ENCODE data around the gene SDSL. TPM values are rescaled to one million over a fixed set of nuclear protein-coding genes. Genes with fewer than 3 reads are reported as not detected.

The SDSL gene
- total RNA-seq, 1 experiment from 2014 or later: 19.9 TPM

DNA sequence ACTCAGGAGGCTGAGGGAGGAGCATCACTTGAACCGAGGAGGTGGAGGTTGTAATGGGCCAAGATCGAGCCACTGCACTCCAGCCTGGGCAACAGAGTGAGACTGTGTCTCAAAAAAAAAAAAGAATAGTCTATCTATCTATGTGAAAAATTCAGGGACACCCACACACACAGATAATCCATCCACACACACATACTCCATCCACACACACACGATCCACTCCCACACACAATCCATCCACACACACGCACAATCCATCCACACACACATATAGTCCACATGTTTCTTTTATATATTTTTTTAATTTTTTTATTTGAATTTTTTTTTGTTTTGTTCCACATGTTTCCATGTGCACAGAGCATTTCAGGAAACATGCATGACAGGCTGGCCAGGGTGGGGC lies 21.8 kb upstream of the SDSL start:
- no peaks in the 10 kb centered on the region for H3K9me3 Mint-ChIP-seq (ENCODE audit: low read depth, unreplicated experiment)
- TF ChIP-seq, protein P1, sequence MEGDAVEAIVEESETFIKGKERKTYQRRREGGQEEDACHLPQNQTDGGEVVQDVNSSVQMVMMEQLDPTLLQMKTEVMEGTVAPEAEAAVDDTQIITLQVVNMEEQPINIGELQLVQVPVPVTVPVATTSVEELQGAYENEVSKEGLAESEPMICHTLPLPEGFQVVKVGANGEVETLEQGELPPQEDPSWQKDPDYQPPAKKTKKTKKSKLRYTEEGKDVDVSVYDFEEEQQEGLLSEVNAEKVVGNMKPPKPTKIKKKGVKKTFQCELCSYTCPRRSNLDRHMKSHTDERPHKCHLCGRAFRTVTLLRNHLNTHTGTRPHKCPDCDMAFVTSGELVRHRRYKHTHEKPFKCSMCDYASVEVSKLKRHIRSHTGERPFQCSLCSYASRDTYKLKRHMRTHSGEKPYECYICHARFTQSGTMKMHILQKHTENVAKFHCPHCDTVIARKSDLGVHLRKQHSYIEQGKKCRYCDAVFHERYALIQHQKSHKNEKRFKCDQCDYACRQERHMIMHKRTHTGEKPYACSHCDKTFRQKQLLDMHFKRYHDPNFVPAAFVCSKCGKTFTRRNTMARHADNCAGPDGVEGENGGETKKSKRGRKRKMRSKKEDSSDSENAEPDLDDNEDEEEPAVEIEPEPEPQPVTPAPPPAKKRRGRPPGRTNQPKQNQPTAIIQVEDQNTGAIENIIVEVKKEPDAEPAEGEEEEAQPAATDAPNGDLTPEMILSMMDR (IDR thresholded peaks at IDR 0.05; ENCODE audit: unreplicated experiment): no peak
- peaks cover 7% of the 10 kb centered on the region for H3K4me1 Mint-ChIP-seq (ENCODE audit: low read depth, unreplicated experiment)
- CTCF ChIA-PET: no interaction called here
- no peak overlapping the region for H3K4me3 Mint-ChIP-seq (ENCODE audit: low read depth, unreplicated experiment)
- intact Hi-C loops (cut with micrococcal nuclease; ENCODE audit: unreplicated experiment): no loop called here
- no TSS peak for BruUV-seq (replicated peaks)
- no peaks in the 10 kb centered on the region for H3K36me3 Mint-ChIP-seq (ENCODE audit: insufficient read depth, unreplicated experiment)
- peaks cover 44% of the 10 kb centered on the region for H3K27me3 Mint-ChIP-seq (ENCODE audit: unreplicated experiment)
- no peak overlapping the region for H3K27ac Mint-ChIP-seq (ENCODE audit: unreplicated experiment)
- no peak for DNase-seq

DNA sequence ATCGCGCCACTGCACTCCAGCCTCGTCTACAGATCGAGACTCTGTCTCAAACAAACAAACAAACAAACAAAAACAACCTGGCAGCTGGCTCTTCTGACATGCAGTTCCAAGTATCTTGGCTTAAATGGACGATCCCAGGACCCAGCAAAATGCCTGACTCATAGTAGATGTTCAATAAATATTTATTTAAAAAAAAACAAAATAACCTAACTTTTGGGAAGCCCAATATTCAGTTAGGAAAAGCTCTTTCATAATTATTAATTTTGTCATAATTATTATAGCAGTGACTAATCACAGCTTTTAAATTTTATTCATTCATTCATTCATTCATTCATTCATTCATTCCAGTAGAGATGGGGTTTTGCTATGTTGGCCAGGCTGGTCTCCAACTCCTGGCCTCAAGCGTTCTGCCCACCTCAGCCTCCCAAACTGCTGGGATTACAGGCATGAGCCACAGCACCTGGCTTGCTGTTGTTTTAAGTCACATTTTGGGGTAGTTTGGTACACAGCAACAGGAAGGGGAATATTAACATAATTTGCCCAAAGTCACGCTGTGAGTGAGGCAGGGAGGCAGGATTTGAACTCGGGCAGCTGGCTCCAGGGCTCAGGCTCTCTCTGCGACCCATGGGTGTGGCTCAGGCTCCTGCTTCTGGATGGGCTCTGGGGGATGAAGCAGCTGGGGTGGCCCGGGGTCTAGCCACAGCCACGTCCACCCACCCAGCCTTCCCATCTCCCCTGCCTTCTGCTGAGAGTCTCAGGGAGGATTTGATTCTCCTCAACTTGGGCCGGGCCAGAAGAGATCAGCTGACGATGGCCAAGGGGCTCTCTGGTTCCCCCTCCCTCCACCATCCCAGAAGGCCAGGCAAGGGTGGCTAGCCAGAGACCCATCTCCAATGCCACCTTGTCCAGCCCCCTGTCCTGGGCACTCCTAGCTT lies 20.8 kb upstream of the SDSL start:
- Mint-ChIP-seq H3K4me3 (ENCODE audit: low read depth, unreplicated experiment) (no peak overlapping the region), H3K36me3 (ENCODE audit: insufficient read depth, unreplicated experiment) (no peaks in the 10 kb centered on the region), H3K27me3 (ENCODE audit: unreplicated experiment) (peaks cover 44% of the 10 kb centered on the region), H3K27ac (ENCODE audit: unreplicated experiment) (no peak overlapping the region), H3K4me1 (ENCODE audit: low read depth, unreplicated experiment) (peaks cover 7% of the 10 kb centered on the region), H3K9me3 (ENCODE audit: low read depth, unreplicated experiment) (no peaks in the 10 kb centered on the region)
- DNase-seq: no peak
- CTCF ChIA-PET: no interaction called here
- no TSS peak for BruUV-seq (replicated peaks)
- TF ChIP-seq, protein P1 (IDR thresholded peaks at IDR 0.05; ENCODE audit: unreplicated experiment): no peak
- intact Hi-C loops (cut with micrococcal nuclease; ENCODE audit: unreplicated experiment): no loop called here

DNA sequence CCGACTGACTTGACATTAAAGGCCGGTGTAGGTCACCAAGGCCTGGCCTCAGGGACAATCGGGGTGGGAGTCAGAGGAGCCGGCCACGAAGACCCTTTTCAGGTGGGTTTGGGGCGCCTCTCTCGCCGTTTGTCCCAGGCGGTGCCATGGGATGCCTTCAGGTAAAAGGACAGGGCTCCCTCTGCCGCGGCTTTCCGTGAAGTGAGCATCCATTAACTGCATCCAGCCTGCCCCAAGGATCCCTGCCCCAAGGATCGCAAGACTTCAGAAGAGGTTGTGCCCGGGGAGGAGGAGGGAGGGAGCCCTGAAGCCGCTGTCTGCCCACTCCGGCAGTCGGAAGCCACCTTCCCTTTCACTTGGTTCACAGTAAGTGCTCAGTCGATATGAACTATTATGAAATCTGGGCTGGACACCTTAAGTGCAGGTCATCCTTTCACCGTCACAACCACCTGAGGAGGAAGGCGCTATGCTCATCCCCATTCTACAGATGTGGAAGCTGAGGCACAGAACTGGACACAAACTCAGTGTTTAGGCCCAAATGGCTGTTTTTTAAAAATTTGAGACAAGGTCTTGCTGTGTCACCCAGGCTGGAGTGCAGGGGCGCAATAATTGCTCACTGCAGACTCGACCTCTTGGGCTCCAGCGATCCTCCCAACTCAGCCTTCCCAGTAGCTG lies 19.5 kb upstream of the SDSL start:
- TF ChIP-seq, protein P1 (IDR thresholded peaks at IDR 0.05; ENCODE audit: unreplicated experiment): no peak
- Mint-ChIP-seq H3K4me3 (ENCODE audit: low read depth, unreplicated experiment) (no peak overlapping the region), H3K27me3 (ENCODE audit: unreplicated experiment) (peaks cover 32% of the 10 kb centered on the region), H3K27ac (ENCODE audit: unreplicated experiment) (no peak overlapping the region), H3K9me3 (ENCODE audit: low read depth, unreplicated experiment) (no peaks in the 10 kb centered on the region), H3K4me1 (ENCODE audit: low read depth, unreplicated experiment) (peaks cover 7% of the 10 kb centered on the region), H3K36me3 (ENCODE audit: insufficient read depth, unreplicated experiment) (no peaks in the 10 kb centered on the region)
- CTCF ChIA-PET: no interaction called here
- intact Hi-C loops (cut with micrococcal nuclease; ENCODE audit: unreplicated experiment): no loop called here
- no TSS peak for BruUV-seq (replicated peaks)
- no peak for DNase-seq

DNA sequence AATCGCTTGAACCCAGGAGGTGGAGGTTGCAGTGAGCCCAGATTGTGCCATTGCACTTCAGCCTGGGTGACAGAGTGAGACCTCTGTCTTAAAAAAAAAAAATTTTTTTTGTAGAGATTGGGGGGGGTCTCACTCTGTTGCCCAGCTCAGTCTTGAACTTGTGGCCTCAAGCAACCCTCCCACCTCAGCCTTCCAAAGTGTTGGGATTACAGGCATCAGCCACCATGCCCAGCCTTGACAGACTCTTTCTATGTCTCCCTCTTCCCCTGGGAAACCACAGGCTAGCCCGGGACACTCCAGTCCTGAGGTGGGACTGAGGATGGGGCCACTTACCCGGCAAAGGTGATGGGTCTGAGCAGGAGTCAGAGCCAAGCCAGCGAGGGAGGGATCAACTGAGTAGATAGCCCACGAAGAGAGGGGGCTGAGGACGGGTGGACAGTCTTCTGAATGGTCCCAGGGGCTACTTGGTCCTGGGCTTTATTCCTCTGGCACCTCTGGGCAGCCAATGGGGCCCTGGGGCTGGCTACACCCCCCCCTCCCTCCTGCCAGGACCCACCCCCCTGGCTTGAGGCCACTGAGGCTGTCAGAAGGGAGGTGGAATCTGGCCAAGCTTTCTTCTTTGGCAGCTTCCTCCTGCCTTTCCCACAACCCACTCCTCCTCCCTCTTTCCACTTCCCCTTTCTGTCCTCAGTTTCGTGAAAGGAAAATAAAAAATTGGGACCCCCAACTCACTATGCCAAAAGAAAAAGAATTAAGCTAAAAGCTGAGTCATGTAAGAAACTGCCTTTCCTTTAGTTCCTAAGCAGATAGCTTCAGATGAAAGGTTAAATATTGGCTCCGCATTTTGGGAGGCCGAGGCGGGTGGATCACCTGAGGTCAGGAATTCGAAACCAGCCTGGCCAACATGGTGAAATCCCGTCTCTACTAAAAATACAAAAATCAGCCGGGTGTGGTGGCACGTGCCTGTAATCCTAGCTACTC lies 18.5 kb upstream of the SDSL start, which contains the start of gene SDS:
SDS (minus strand) TSS at position 453 of the 981 bp plus-strand sequence. CDS start 4,179 bp downstream, outside the sequence.
- DNase-seq: peak; percentile 47
- TF ChIP-seq, protein P1 (IDR thresholded peaks at IDR 0.05; ENCODE audit: unreplicated experiment): no peak
- Mint-ChIP-seq H3K27ac (ENCODE audit: unreplicated experiment) (no peak within 1 kb of the TSS), H3K4me1 (ENCODE audit: low read depth, unreplicated experiment) (peaks cover 7% of the 10 kb centered on the region), H3K27me3 (ENCODE audit: unreplicated experiment) (peaks cover 23% of the 10 kb centered on the region), H3K36me3 (ENCODE audit: insufficient read depth, unreplicated experiment) (no peaks in the 10 kb centered on the region), H3K9me3 (ENCODE audit: low read depth, unreplicated experiment) (no peaks in the 10 kb centered on the region), H3K4me3 (ENCODE audit: low read depth, unreplicated experiment) (no peak within 1 kb of the TSS)
- CTCF ChIA-PET: no interaction called here
- BruUV-seq (replicated peaks): no TSS peak
- intact Hi-C loops (cut with micrococcal nuclease; ENCODE audit: unreplicated experiment): no loop called here

Measured in Calu3 (cell line).